GM19238 (cell line): Measurements from ENCODE around the gene UNC5B.

Source experiments
- DNase-seq: peaks from one replicate; pipeline ENCODE4 v3.0.0; 2011; ENCODE audit warnings: low spot score; ENCODE audit not compliant: insufficient read length

Gene UNC5B

GRCh38 chr10:71222601-71223346 lies 10.4 kb downstream of the UNC5B start:
- no peak for DNase-seq

- no peak for DNase-seq
Observed at GRCh38 chr10:71223347-71224058, 11.1 kb downstream of the UNC5B start.

- DNase-seq: no peak
Observed at GRCh38 chr10:71225291-71226058, 13.1 kb downstream of the UNC5B start.

GRCh38 chr10:71228875-71229675 lies 16.7 kb downstream of the UNC5B start:
- no peak for DNase-seq

- DNase-seq: no peak
Observed at GRCh38 chr10:71229726-71230655, 17.6 kb downstream of the UNC5B start.

- no peak for DNase-seq
Observed at GRCh38 chr10:71230656-71231025, 18.3 kb downstream of the UNC5B start.

GRCh38 chr10:71231206-71231605 lies 18.8 kb downstream of the UNC5B start:
- DNase-seq: no peak

- no peak for DNase-seq
Observed at GRCh38 chr10:71232089-71232998, 20.0 kb downstream of the UNC5B start.

GRCh38 chr10:71233482-71233892 lies 21.1 kb downstream of the UNC5B start:
- no peak for DNase-seq

- no peak for DNase-seq
Observed at GRCh38 chr10:71234004-71234894, 21.9 kb downstream of the UNC5B start.

GRCh38 chr10:71234970-71235685 lies 22.8 kb downstream of the UNC5B start:
- DNase-seq: no peak

GRCh38 chr10:71235808-71236207 lies 23.4 kb downstream of the UNC5B start:
- no peak for DNase-seq

GRCh38 chr10:71236286-71236685 lies 23.9 kb downstream of the UNC5B start:
- no peak for DNase-seq

GRCh38 chr10:71236822-71237682 lies 24.7 kb downstream of the UNC5B start:
- DNase-seq: no peak

- DNase-seq: no peak
Observed at GRCh38 chr10:71237843-71238623, 25.7 kb downstream of the UNC5B start.

- no peak for DNase-seq
Observed at GRCh38 chr10:71238626-71239025, 26.3 kb downstream of the UNC5B start.
